Gastroesophageal sphincter (tissue), 3 donors: Measurements from ENCODE around the gene PRPF6.

Source experiments
- CTCF ChIP-seq, 4 experiments: fragments of 200-600 bp in 2 of 4; fragments of 450-650 bp in 2 of 4; sonication (generic) in 1 of 4; IDR thresholded peaks; one replicate each; pipeline ENCODE4 v1.5.1; 2017 to 2019; ENCODE audit warnings: antibody characterized with exemption in 4 of 4, mild to moderate bottlenecking in 2 of 4, moderate library complexity in 2 of 4
- EP300 ChIP-seq: sonication (generic); formaldehyde crosslinking; IDR thresholded peaks from one replicate; pipeline ENCODE4 v1.6.1; 2017; ENCODE audit warnings: antibody characterized with exemption, mild to moderate bottlenecking
- POLR2A ChIP-seq, 2 donors: fragments of 450-650 bp; IDR thresholded peaks; one replicate each; pipeline ENCODE4 v1.6.1; 2017; ENCODE audit warnings: antibody characterized with exemption in 2 of 2, mild to moderate bottlenecking in 2 of 2, moderate library complexity in 1 of 2

- no peak for TF ChIP-seq POLR2A (IDR thresholded peaks at IDR 0.05)
- no peak for TF ChIP-seq CTCF (IDR thresholded peaks at IDR 0.05)
- no peak for TF ChIP-seq EP300
Measured at GRCh38 chr20:64052987-64053840, 72.3 kb downstream of the PRPF6 start.
